Stimulated activated CD8-positive, alpha-beta memory T cell treated with anti-CD3 and anti-CD28 coated beads, Interleukin-2, amount 100 ng/mL, for 48 hours (primary cell): Measurements from ENCODE around the gene TXNDC16.
"Not testable (repeated sequence)": the region's sequence is repeated elsewhere in the genome, so short reads cannot be mapped to it uniquely, and the experiment has no call there.

Experiments used
- DNase-seq, 2 donors: peaks; one replicate each; pipeline ENCODE4 v3.0.0-alpha.2; 2020; ENCODE audit warnings: low read depth in 2 of 2

TXNDC16 gene

GRCh38 chr14:52538623-52539022 lies 13.7 kb downstream of the TXNDC16 start:
- no peak for DNase-seq

DNA sequence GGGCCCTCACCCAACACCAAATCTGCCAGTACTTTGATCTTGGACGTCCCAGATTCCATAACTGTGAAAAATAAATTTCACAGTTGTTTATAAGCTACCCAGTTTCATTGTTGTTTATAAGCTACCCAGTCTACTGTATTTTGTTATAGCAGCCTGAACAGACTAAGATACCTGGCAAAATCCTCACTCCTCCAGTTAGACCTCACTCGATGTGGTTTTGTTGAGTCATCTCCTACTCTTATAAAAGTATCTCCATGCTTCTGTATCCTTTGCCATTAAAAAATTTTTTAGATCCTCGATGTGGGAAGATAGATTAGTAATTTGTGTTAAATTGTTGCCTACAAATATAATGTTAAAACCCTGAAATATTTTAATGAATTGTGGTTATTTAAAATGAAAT lies 16.0 kb downstream of the TXNDC16 start:
- DNase-seq = no peak

DNA sequence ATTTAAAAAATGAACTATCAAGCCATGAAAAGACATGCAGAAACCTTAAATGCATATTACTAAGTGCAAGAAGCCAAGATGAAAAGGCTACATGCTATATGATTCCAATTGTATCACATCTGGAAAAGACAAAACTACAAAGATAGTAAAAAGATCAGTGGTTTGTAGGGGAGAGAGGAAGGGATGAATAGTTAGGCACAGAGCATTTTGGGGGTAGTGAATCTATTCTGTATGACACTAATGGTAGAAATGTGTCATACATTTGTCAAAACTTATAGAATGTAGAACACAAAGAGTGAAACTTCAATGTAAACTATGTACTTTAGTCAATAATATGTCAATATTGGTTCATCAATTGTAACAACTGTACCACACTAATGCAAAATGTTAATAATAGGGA lies 20.8 kb downstream of the TXNDC16 start:
- DNase-seq = no peak

DNA sequence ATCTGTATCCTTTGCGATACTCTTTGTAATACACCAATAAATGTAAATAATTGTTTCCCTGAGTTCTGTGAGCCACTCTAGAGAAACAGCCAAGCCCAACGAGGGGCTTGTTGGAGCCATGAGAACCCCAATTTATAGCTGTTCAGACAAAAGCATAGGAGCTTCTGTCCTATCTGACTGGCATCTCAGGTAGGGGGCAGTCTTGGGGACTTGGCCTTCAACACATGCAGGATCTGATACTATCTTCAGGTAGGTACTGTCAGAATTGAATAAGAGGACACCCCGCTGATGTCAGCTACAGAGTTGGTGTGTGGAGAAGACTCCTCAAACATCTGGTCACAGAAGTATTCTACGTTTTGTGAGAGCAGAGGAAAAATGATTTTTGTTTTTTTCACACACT lies 25.3 kb downstream of the TXNDC16 start:
- no peak for DNase-seq

- DNase-seq = no peak
These were observed 29.5 kb downstream of the TXNDC16 start for GRCh38 chr14:52522581-52523345.

DNA sequence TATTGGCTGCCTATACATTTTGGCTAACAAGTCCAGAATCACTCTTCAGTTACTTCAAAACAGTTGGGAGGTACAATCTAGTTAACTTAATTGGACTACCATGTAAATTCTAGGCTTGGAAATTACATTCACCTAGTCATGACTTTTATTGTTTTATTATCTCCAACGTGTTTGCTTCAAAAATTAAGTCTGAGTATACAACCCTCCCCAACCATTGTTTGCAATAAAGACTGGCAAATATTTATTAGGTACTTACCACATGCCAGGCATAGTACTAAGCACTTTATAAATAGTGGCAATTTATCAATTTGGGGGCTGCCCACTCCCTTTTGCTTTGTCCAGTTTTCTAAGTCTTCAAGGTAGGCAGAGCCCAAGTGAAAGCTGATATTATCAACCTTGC lies 30.3 kb downstream of the TXNDC16 start:
- DNase-seq = no peak

DNA sequence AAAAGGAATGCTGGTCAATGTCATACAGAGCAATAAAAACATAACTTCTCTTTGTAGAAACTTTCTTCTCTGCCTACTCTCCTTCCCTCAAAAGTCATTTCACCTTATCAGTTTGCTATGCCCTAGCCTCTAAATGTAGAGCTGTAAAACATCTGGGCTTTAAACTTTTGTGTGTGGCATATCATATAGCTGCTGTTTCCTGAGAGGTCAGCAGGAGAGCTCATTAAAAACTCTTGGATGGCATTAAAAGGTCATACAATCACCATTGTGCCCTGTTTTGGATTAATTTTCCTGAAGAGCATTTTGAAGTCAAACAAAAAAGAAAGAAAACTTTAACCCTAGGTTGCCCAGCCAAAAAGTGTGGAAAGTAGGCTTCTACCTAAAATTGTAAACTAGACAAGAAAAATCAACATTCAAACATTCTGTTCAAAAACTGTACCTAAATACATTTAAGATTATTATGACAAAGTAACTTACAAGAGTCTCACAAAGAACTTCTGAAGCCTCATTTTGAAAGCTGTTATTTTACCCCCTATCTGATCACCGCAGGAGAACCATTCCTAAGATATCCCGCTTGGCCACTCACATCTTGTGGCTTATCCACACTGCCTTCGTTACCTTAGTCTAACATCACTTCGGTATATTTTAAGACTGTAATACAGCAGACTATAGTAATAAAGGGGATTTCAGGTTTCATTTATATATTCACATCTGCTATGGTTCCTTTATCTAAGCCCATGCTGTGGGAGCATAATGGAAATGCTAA lies 38.1 kb downstream of the TXNDC16 start:
- no peak for DNase-seq

DNA sequence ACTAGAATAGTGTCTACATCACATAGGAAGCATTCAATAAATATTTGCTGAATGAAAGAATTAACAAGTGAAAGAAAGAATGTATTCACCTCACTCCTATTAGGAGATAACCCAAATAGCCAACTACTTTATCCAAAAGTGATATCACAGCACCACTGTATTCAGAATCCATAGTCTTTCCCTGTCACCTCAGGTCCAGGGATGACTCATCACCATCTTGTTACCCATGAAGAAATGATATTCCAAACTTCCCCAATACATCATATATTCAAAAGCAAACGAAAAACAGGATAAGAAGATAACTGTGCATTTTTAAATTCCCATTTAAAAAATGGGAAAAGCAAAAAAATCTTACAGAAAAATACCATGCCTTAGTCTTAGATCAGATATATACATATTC lies 39.1 kb downstream of the TXNDC16 start:
- no peak for DNase-seq

- DNase-seq = no peak
These were observed 57.9 kb downstream of the TXNDC16 start for GRCh38 chr14:52494444-52494843.

DNA sequence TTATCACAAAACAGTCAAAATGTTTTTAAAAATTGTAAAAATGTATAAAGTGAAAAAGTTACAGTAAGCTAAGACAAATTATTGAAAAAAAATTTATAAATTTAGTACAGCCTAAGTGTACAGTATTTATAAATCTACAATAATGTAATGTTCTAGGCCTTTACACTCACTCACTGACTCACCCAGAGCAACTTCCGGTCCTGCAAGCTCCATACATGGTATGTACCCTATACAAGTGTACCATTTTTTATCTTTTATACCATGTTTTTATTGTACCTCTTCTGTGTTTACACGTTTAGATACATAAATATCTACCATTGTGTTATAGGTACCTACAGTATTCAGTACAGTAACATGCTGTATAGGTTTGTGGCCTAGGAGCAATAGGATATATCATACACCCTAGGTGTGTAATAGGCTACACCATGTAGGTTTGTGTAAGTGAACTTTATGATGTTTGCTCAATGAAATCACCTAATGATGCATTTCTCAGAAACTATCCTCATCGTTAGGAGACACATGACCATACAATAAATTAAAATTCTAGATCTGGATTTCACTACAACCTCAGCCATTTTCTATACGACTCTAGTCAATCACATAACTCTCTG lies 66.8 kb downstream of the TXNDC16 start:
- no peak for DNase-seq

DNA sequence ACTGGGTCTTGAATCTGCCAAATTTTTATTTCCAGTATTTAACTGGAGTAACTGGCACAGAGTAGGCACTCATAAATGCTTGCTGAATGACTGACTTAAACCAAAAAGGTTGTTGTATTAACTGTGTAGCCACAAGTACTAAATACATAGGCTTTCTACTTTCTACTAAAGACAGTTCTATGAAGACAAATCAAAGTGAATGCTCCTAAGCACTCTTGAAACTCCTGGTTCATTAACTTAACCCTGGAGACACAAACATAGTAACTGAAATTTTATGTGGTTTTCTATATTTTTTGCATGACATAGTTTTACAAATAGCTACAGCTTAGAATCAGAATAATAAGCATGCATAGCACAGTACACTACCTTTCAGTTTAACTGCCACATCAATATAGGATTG lies 70.4 kb downstream of the TXNDC16 start:
- no peak for DNase-seq

GRCh38 chr14:52473557-52473956 lies 78.7 kb downstream of the TXNDC16 start:
- no peak for DNase-seq

- DNase-seq = no peak
These were observed 79.6 kb downstream of the TXNDC16 start for GRCh38 chr14:52472728-52473127.

GRCh38 chr14:52472251-52472650 lies 80.1 kb downstream of the TXNDC16 start:
- not testable (repeated sequence) for DNase-seq

- no peak for DNase-seq
These were observed 84.6 kb downstream of the TXNDC16 start for GRCh38 chr14:52467515-52468266.

DNA sequence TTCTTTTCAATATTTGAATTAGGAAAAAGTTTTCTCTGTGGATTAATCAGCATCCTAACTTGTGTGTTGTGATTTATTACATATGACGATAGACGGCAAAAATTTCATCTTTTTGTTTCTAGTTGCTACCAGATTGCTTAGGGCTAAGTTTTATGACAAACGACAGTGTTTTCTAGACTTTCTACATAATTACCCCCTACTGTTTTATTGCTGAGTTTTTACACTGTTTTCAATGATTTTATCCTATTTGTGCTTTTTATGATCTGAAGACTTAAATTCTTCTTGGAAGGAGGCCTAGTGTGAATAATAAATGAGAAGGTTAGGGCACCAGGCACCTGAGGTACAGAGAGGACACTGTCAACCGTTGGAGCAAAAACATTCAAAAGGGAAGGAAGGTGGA lies 88.1 kb downstream of the TXNDC16 start:
- DNase-seq = no peak

DNA sequence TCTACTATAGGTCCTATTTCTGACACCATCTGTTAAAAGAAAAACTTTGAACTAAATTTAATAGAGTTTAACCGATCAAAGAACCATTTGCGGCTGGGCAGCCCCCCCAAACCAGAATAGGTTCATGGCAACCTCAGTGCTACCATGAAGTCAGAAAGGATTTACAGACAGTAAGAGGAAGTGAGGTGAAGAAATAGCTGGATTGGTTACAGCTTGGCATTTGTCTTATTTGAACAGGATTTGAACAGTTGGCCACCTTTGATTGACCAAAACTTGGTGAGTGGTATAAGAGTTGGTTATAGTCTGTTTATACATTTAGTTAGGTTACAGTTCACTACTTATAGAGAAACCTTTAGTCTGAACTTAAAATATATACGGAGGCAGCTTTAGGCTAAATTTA lies 88.9 kb downstream of the TXNDC16 start:
- DNase-seq = no peak

GRCh38 chr14:52461721-52462120 lies 90.6 kb downstream of the TXNDC16 start:
- no peak for DNase-seq

DNA sequence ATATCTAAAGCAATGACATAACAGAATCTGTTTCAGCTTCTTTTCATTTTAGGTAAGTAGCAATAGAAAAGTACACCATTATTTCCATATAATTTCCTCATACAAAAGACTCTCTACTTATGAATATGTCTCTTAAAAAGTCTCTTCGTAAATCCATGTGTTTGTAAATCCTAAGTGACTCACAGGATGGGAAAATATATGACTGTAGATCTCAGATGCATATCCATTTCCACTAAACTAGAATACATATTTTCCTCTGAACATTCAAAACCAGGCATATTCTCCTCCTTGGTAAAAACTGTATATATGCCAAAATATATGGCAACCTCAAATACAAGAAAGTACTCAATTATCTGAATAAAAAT lies 93.6 kb downstream of the TXNDC16 start:
- no peak for DNase-seq

DNA sequence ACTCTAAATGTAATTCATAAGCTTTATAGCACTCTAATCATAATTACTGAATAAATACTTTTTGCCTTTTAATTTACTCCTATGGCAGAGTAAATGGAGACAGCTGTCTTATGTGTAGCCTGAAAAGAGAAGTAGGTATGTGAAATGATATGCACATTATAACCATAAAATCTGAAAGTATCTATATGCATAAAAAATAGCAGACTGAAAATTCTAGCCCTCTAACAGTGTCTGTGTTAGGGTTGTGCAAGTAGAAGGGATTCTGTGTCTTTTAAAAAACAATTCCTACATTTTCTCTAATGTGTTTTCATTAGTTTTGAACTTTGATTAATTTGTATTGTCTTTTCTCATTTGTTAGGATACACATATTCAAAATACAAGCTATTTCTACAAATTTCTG lies 94.9 kb downstream of the TXNDC16 start:
- no peak for DNase-seq

DNA sequence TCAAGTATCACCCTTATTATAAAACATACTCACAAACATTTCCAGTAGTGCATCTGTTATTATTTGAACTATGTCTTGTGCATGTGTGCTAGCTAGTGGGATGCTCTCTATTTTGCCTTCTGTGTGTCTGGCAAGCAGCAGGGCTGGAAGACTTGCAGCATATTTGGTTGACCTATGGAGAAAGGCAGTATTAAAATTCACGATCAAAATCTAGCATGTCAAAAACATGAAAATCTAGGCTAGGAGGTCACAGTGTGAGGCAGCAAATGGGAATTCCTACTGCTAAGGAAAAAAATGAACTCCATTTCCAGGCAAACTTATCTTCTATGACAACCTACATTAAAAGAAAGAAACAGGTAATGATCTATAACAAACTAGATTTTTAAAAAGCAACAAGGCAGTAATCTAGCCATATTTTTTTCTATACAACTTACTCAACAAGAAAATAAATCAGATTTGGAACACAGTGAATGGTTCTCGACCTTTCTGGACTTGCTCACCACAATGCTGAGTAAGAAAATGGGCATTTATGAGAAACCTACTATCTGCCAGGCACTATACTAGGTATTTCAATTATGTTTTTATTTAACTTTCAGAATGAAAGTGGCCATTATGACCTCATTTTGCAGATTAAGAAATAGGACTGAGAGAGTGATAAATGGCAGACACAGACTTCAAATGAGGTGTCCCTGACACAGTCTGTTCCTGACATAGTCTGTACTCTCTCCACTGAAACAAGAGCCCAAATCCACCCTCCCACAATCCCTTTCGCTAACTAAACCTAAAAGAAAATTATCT lies 96.8 kb downstream of the TXNDC16 start:
- DNase-seq = no peak
